Endothelial cell of umbilical vein (primary cell): Measurements from ENCODE around the gene CABP5. TPM values are rescaled to one million over a fixed set of nuclear protein-coding genes. Genes with fewer than 3 reads are reported as not detected.

ENCODE experiments used
- BruUV-seq: library from RNA; stranded (reverse); fragments of 400-500 nt; replicated peaks from 2 replicates; lab custom pipeline; 2021; lab: Mats Ljungman, UMichigan
- CTCF ChIA-PET: fragments of 300-600, 350-600 bp; sonication (Branson Sonifier 250); formaldehyde crosslinking; loops from one replicate; lab custom pipeline; 2021; ENCODE audit warnings: antibody characterized with exemption, inconsistent platforms; lab: Charles Lee
- POLR2A ChIA-PET: fragments of 300-600, 350-600 bp; sonication (Branson Sonifier 250); formaldehyde crosslinking; loops from one replicate; lab custom pipeline; 2021; ENCODE audit warnings: antibody characterized with exemption, inconsistent platforms; lab: Charles Lee
- DNase-seq: peaks from one replicate; pipeline ENCODE4 v3.0.0-alpha.2; 2011; ENCODE audit warnings: low read depth, low spot score
- FAIRE-seq: peaks from 2 replicates; lab custom pipeline; 2011; peaks lifted over from hg19 to GRCh38; lab: Jason Lieb, UNC
- H2AFZ ChIP-seq: 2 replicates; pipeline ENCODE4 v1.6.0; 2012; ENCODE audit warnings: low read depth, low read length, control low read depth, inconsistent platforms
- H3K27ac ChIP-seq: 2 replicates; pipeline ENCODE4 v1.5.1; 2011; ENCODE audit warnings: low read depth, mild to moderate bottlenecking, control low read depth, low read length, moderate library complexity; ENCODE audit not compliant: insufficient read depth
- H3K27me3 ChIP-seq, 2 experiments: 2 replicates each; pipeline versions ENCODE4 v1.6.0 to v1.6.1; 2011; ENCODE audit warnings: low read length in 2 of 2, mixed read lengths in 1 of 2; ENCODE audit not compliant: control insufficient read depth in 2 of 2, insufficient read depth in 2 of 2
- H3K36me3 ChIP-seq, 2 experiments: 2 replicates in 1 of 2; 3 replicates in 1 of 2; pipeline ENCODE4 v1.5.1; 2011; ENCODE audit warnings: low read length in 2 of 2, mild to moderate bottlenecking in 1 of 2, moderate library complexity in 1 of 2; ENCODE audit not compliant: control insufficient read depth in 2 of 2, insufficient read depth in 2 of 2; ENCODE audit errors: extremely low read depth in 1 of 2
- H3K4me1 ChIP-seq: 3 replicates; pipeline ENCODE4 v1.5.1; 2011; ENCODE audit warnings: mild to moderate bottlenecking, low read length; ENCODE audit not compliant: control insufficient read depth, insufficient read depth; ENCODE audit errors: extremely low read depth
- H3K4me2 ChIP-seq: 2 replicates; pipeline ENCODE4 v1.6.1; 2011; ENCODE audit warnings: low read length, control low read depth, mixed read lengths; ENCODE audit not compliant: insufficient read depth
- H3K4me3 ChIP-seq, 3 experiments: fragments of 200-600 bp in 1 of 3; sonication (generic), shearing (Covaris generic) in 1 of 3; replicated peaks in 1 of 3; 2 replicates each; pipeline ENCODE4 v1.5.1; 2011 to 2016; ENCODE audit warnings: control low read depth in 3 of 3, low read length in 3 of 3, mild to moderate bottlenecking in 2 of 3, inconsistent platforms in 1 of 3, low read depth in 1 of 3, moderate library complexity in 1 of 3; ENCODE audit not compliant: insufficient read depth in 1 of 3
- H3K79me2 ChIP-seq: 2 replicates; pipeline ENCODE4 v1.6.0; 2012; ENCODE audit warnings: low read length, inconsistent platforms; ENCODE audit not compliant: control insufficient read depth, insufficient read depth
- H3K9ac ChIP-seq: replicated peaks from 2 replicates; pipeline ENCODE3; 2011; ENCODE audit warnings: low read length, control low read depth; ENCODE audit not compliant: insufficient read depth; ENCODE audit errors: extremely low read depth
- H3K9me1 ChIP-seq: replicated peaks from 3 replicates; pipeline ENCODE4 v1.6.0; 2011; ENCODE audit warnings: mild to moderate bottlenecking, low read length; ENCODE audit not compliant: control insufficient read depth, insufficient read depth; ENCODE audit errors: extremely low read depth
- H3K9me3 ChIP-seq: replicated peaks from 2 replicates; pipeline ENCODE4 v1.5.1; 2012; ENCODE audit warnings: low read length, inconsistent platforms; ENCODE audit not compliant: control insufficient read depth, insufficient read depth
- H4K20me1 ChIP-seq: replicated peaks from 2 replicates; pipeline ENCODE3; 2011; ENCODE audit warnings: mild to moderate bottlenecking, low read length; ENCODE audit not compliant: control insufficient read depth, insufficient read depth; ENCODE audit errors: extremely low read depth
- EZH2 ChIP-seq: IDR thresholded peaks from 2 replicates; pipeline ENCODE4 v1.6.1; 2012; ENCODE audit warnings: borderline replicate concordance, low read depth, mild to moderate bottlenecking, moderate library complexity, low read length, inconsistent platforms; ENCODE audit not compliant: severe bottlenecking
- FOS ChIP-seq: IDR thresholded peaks from 2 replicates; pipeline ENCODE4 v1.6.1; 2011; ENCODE audit warnings: mild to moderate bottlenecking, low read length, moderate library complexity, borderline replicate concordance; ENCODE audit not compliant: insufficient read depth
- GATA2 ChIP-seq: IDR thresholded peaks from 2 replicates; pipeline ENCODE4 v1.7.0; 2011; ENCODE audit warnings: low read depth, mild to moderate bottlenecking, moderate library complexity, mixed read lengths, low read length; ENCODE audit not compliant: insufficient read length, insufficient read depth
- JUN ChIP-seq: IDR thresholded peaks from 2 replicates; pipeline ENCODE4 v1.6.1; 2011; ENCODE audit warnings: borderline replicate concordance, low read depth; ENCODE audit not compliant: insufficient read length, insufficient read depth
- MYC ChIP-seq: IDR thresholded peaks from one replicate; pipeline ENCODE4 v1.6.1; 2011; ENCODE audit warnings: mild to moderate bottlenecking, low read depth, low read length
- POLR2A ChIP-seq: IDR thresholded peaks from 2 replicates; pipeline ENCODE4 v1.6.1; 2012; ENCODE audit warnings: low read depth, mild to moderate bottlenecking, control low read depth, low read length
- POLR2AphosphoS5 ChIP-seq: IDR thresholded peaks from 2 replicates; pipeline ENCODE4 v1.6.1; 2012; ENCODE audit warnings: low read depth, mild to moderate bottlenecking, control low read depth, low read length, moderate library complexity; ENCODE audit not compliant: insufficient read depth
- dilution Hi-C: fragments of 300-500 bp; cut with MboI; formaldehyde crosslinking; loops from one replicate; pipeline ENCODE4 v1.15.0; 2019; ENCODE audit warnings: low sequenced_read_pairs; ENCODE audit not compliant: extremely low pct_ligation_motif_present
- intact Hi-C: fragments of 100-400 bp; cut with micrococcal nuclease; formaldehyde crosslinking; loops from one replicate; pipeline ENCODE4 v1.10.0; 2022
- polyA plus RNA-seq, 4 experiments: library from polyadenylated mRNA; depleted of rRNA in 3 of 4; stranded (reverse) in 3 of 4; unstranded in 1 of 4; fragments of >200 nt; gene quantifications; 2 replicates each; pipeline versions ENCODE4 v1.2.1 to v1.2.3, GENCODE V29; 2011 to 2012; ENCODE audit warnings: missing spikeins in 1 of 4
- total RNA-seq: library from RNA; stranded (reverse); gene quantifications from 2 replicates; pipeline ENCODE4 v1.2.3, GENCODE V29; 2021
- TF ChIP-seq, protein P1 (sequence below), 2 donors: IDR thresholded peaks; 1 replicate in 1 of 2; 2 replicates in 1 of 2; pipeline ENCODE4 v1.5.1; 2011; ENCODE audit warnings: low read length in 2 of 2, mild to moderate bottlenecking in 2 of 2, moderate library complexity in 2 of 2, control low read depth in 1 of 2, inconsistent platforms in 1 of 2, low read depth in 1 of 2; ENCODE audit not compliant: insufficient read depth in 1 of 2; ENCODE audit errors: extremely low read depth in 1 of 2
- TF ChIP-seq, protein P2 (sequence below): IDR thresholded peaks from 2 replicates; pipeline ENCODE4 v1.6.1; 2011; ENCODE audit not compliant: insufficient read depth, insufficient read length

CABP5 gene
- total and polyA plus RNA-seq, 2 donors (not counting 3 experiments of a cell fraction or from before 2014, with no cell fraction given), result not detected

DNA sequence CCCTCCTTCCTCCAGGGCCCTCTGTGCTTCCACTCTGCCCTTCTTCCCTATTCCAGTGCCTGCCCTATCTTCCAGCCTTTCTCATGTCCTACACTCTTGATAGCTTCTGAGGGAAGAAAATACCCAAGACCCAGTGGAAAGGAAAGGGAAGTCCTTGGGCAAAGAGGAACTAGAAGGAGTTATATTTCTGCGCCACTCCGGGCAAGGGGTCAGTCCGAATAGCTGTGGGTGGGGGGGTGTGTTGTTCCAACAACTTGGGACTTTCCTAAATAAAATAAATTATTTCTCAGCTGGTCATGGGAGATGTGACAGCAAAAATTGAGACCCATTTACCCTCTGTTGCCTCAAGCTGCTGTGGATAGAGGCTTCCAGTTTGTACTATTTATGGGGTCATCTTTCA lies 23.2 kb downstream of the CABP5 start:
- intact Hi-C loops, result no loop called here
- ChIA-PET POLR2A (no interaction called here), CTCF (no interaction called here)
- TF ChIP-seq POLR2AphosphoS5 (no peak), JUN (no peak), FOS (no peak), EZH2 (no peak), POLR2A (no peak), MYC (no peak), GATA2 (no peak)
- TF ChIP-seq, protein P1, sequence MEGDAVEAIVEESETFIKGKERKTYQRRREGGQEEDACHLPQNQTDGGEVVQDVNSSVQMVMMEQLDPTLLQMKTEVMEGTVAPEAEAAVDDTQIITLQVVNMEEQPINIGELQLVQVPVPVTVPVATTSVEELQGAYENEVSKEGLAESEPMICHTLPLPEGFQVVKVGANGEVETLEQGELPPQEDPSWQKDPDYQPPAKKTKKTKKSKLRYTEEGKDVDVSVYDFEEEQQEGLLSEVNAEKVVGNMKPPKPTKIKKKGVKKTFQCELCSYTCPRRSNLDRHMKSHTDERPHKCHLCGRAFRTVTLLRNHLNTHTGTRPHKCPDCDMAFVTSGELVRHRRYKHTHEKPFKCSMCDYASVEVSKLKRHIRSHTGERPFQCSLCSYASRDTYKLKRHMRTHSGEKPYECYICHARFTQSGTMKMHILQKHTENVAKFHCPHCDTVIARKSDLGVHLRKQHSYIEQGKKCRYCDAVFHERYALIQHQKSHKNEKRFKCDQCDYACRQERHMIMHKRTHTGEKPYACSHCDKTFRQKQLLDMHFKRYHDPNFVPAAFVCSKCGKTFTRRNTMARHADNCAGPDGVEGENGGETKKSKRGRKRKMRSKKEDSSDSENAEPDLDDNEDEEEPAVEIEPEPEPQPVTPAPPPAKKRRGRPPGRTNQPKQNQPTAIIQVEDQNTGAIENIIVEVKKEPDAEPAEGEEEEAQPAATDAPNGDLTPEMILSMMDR (IDR thresholded peaks at IDR 0.05; ENCODE audit: extremely low read depth in 1 of 2, insufficient read depth in 1 of 2, low read depth in 1 of 2, low read length in 2 of 2), result no peak
- TF ChIP-seq, protein P2, sequence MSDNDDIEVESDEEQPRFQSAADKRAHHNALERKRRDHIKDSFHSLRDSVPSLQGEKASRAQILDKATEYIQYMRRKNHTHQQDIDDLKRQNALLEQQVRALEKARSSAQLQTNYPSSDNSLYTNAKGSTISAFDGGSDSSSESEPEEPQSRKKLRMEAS, result no peak
- dilution Hi-C loops, result no loop called here
- Histone ChIP-seq H3K36me3 (no peaks in the 10 kb centered on the region), H3K9ac (no peak overlapping the region), H3K27ac (no peak overlapping the region), H3K4me1 (no peaks in the 10 kb centered on the region), H3K9me1 (no peaks in the 10 kb centered on the region), H2AFZ (no peak overlapping the region), H3K4me3 (no peak overlapping the region), H3K4me2 (no peak overlapping the region), H3K9me3 (no peaks in the 10 kb centered on the region), H4K20me1 (no peaks in the 10 kb centered on the region), H3K79me2 (no peaks in the 10 kb centered on the region), H3K27me3 (peaks cover 0 to 2% of the 10 kb centered on the region in 2 experiments)
- BruUV-seq, result no TSS peak
- DNase-seq (no peak), FAIRE-seq (no peak)
